Muscle of leg (tissue), 11 donors: ENCODE data around the gene C3orf22. TPM values are rescaled to one million over a fixed set of nuclear protein-coding genes. Genes with fewer than 3 reads are reported as not detected.

Source experiments
- DNase-seq: peaks from one replicate; pipeline ENCODE4 v3.0.0; 2013
- H3K27ac ChIP-seq: one replicate; pipeline ENCODE4 v1.5.1; 2013; ENCODE audit warnings: mild to moderate bottlenecking, low read length, control low read depth
- H3K27me3 ChIP-seq: one replicate; pipeline ENCODE4 v1.6.1; 2013; ENCODE audit warnings: low read length; ENCODE audit not compliant: control insufficient read depth, insufficient read depth
- H3K36me3 ChIP-seq: one replicate; pipeline ENCODE4 v1.6.1; 2013; ENCODE audit warnings: low read length; ENCODE audit not compliant: control insufficient read depth, insufficient read depth
- H3K4me1 ChIP-seq: one replicate; pipeline ENCODE4 v1.6.1; 2013; ENCODE audit warnings: low read length; ENCODE audit not compliant: control insufficient read depth, insufficient read depth
- H3K4me3 ChIP-seq: one replicate; pipeline ENCODE4 v1.5.1; 2013; ENCODE audit warnings: low read length, control low read depth
- H3K9me3 ChIP-seq: replicated peaks from 2 replicates; pipeline ENCODE4 v1.6.1; 2013; ENCODE audit warnings: low read depth, low read length; ENCODE audit not compliant: control insufficient read depth
- WGBS: methylation state at CpG from one replicate; pipeline ENCODE4 v1.1.5; 2013; ENCODE audit warnings: missing lambda C conversion rate; ENCODE audit not compliant: insufficient coverage; 5-methylcytosine and 5-hydroxymethylcytosine counted together
- polyA plus RNA-seq, 8 donors: library from polyadenylated mRNA; unstranded; fragments of 120-200 nt; gene quantifications; one replicate each; pipeline versions ENCODE4 v1.2.1 to v1.2.3, GENCODE V29; 2013; ENCODE audit warnings: inconsistent platforms in 1 of 8, low replicate concordance in 1 of 8; ENCODE audit not compliant: insufficient read length in 8 of 8, insufficient read depth in 1 of 8
- total RNA-seq: library from RNA; stranded (reverse); fragments of 120-200 nt; gene quantifications from one replicate; pipeline ENCODE4 v1.2.4, GENCODE V29; 2013

The C3orf22 gene
- total and polyA plus RNA-seq, 9 donors: 0.04 to 0.35 TPM; not detected in 7

GRCh38 chr3:126519506-126520455, 39.0 kb downstream of the C3orf22 start:
- no peak overlapping the region for H3K27ac ChIP-seq
- H3K4me3 ChIP-seq: no peak overlapping the region
- DNase-seq: no peak
- peaks cover 24% of the 10 kb centered on the region for H3K27me3 ChIP-seq
- 85% methylated on average over 6 of the region's 10 CpGs for WGBS
- H3K9me3 ChIP-seq: no peaks in the 10 kb centered on the region
- peaks cover 11% of the 10 kb centered on the region for H3K4me1 ChIP-seq
- H3K36me3 ChIP-seq: no peaks in the 10 kb centered on the region

GRCh38 chr3:126518779-126519177, 40.0 kb downstream of the C3orf22 start:
- Histone ChIP-seq H3K4me1 (peaks cover 4% of the 10 kb centered on the region), H3K36me3 (no peaks in the 10 kb centered on the region), H3K27ac (no peak overlapping the region), H3K9me3 (no peaks in the 10 kb centered on the region), H3K4me3 (no peak overlapping the region), H3K27me3 (peaks cover 18% of the 10 kb centered on the region)
- DNase-seq: no peak
- WGBS: 13% methylated on average over 2 of the region's 4 CpGs

- H3K4me3 ChIP-seq: no peak overlapping the region
- H3K9me3 ChIP-seq: no peaks in the 10 kb centered on the region
- H3K4me1 ChIP-seq: no peaks in the 10 kb centered on the region
- 80% methylated on average over 11 of the region's 15 CpGs for WGBS
- no peak overlapping the region for H3K27ac ChIP-seq
- H3K36me3 ChIP-seq: no peaks in the 10 kb centered on the region
- DNase-seq: no peak
- peaks cover 12% of the 10 kb centered on the region for H3K27me3 ChIP-seq
Observed at GRCh38 chr3:126517986-126518778, 40.5 kb downstream of the C3orf22 start.

- Histone ChIP-seq H3K27ac (no peak within 1 kb of the TSS), H3K36me3 (no peaks in the 10 kb centered on the region), H3K4me1 (no peaks in the 10 kb centered on the region), H3K27me3 (peaks cover 6% of the 10 kb centered on the region), H3K4me3 (no peak within 1 kb of the TSS), H3K9me3 (no peaks in the 10 kb centered on the region)
- WGBS: 87% methylated on average over 12 of the region's 16 CpGs
- no peak for DNase-seq
Observed at GRCh38 chr3:126517291-126517951, 41.3 kb downstream of the C3orf22 start, which contains the start of gene UROC1. Gene UROC1 (minus strand): TSS chr3:126517773. CDS start chr3:126517719, 54 bp downstream.

- H3K27me3 ChIP-seq: peaks cover 5% of the 10 kb centered on the region
Observed at GRCh38 chr3:126516936-126517290, 41.8 kb downstream of the C3orf22 start.

GRCh38 chr3:126516152-126516935, 42.4 kb downstream of the C3orf22 start:
- Histone ChIP-seq H3K4me3 (no peak overlapping the region), H3K27me3 (peaks cover 5% of the 10 kb centered on the region), H3K27ac (no peak overlapping the region), H3K4me1 (peaks cover 2% of the 10 kb centered on the region), H3K36me3 (no peaks in the 10 kb centered on the region), H3K9me3 (no peaks in the 10 kb centered on the region)
- 76% methylated on average over 2 of the region's 6 CpGs for WGBS
- DNase-seq: no peak

More at GRCh38 chr3:126516936-126517290, 41.8 kb downstream of the C3orf22 start:
- Histone ChIP-seq H3K9me3 (no peaks in the 10 kb centered on the region), H3K36me3 (no peaks in the 10 kb centered on the region), H3K4me1 (peaks cover 2% of the 10 kb centered on the region), H3K27ac (no peak overlapping the region), H3K4me3 (no peak overlapping the region)
- WGBS: 79% methylated on average over 4 of the region's 9 CpGs
- no peak for DNase-seq

- no peak for DNase-seq
- H3K9me3 ChIP-seq: no peaks in the 10 kb centered on the region
- H3K36me3 ChIP-seq: no peaks in the 10 kb centered on the region
- H3K27me3 ChIP-seq: peaks cover 9% of the 10 kb centered on the region
- no peak overlapping the region for H3K4me3 ChIP-seq
- 100% methylated on average over 2 of the region's 8 CpGs for WGBS
- peaks cover 7% of the 10 kb centered on the region for H3K4me1 ChIP-seq
- no peak overlapping the region for H3K27ac ChIP-seq
Observed at GRCh38 chr3:126515066-126515706, 43.5 kb downstream of the C3orf22 start.

- Histone ChIP-seq H3K9me3 (no peaks in the 10 kb centered on the region), H3K27ac (no peak overlapping the region), H3K27me3 (peaks cover 7% of the 10 kb centered on the region), H3K36me3 (no peaks in the 10 kb centered on the region), H3K4me3 (no peak overlapping the region), H3K4me1 (peaks cover 16% of the 10 kb centered on the region)
- no peak for DNase-seq
- 73% methylated on average over 7 of the region's 11 CpGs for WGBS
Observed at GRCh38 chr3:126514161-126514560, 44.6 kb downstream of the C3orf22 start.
